HG02973 (cell line): ENCODE results near the gene RHOV.
A peak's percentile ranks its signal among the peaks of the same experiment; 100 is the strongest.

ENCODE experiments used
- ATAC-seq: cut with Tn5 transposase; IDR thresholded peaks from one replicate; pipeline ENCODE4 v1.9.1; 2021; ENCODE audit warnings: moderate library complexity; ENCODE audit not compliant: unreplicated experiment

Gene RHOV, protein sequence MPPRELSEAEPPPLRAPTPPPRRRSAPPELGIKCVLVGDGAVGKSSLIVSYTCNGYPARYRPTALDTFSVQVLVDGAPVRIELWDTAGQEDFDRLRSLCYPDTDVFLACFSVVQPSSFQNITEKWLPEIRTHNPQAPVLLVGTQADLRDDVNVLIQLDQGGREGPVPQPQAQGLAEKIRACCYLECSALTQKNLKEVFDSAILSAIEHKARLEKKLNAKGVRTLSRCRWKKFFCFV

DNA sequence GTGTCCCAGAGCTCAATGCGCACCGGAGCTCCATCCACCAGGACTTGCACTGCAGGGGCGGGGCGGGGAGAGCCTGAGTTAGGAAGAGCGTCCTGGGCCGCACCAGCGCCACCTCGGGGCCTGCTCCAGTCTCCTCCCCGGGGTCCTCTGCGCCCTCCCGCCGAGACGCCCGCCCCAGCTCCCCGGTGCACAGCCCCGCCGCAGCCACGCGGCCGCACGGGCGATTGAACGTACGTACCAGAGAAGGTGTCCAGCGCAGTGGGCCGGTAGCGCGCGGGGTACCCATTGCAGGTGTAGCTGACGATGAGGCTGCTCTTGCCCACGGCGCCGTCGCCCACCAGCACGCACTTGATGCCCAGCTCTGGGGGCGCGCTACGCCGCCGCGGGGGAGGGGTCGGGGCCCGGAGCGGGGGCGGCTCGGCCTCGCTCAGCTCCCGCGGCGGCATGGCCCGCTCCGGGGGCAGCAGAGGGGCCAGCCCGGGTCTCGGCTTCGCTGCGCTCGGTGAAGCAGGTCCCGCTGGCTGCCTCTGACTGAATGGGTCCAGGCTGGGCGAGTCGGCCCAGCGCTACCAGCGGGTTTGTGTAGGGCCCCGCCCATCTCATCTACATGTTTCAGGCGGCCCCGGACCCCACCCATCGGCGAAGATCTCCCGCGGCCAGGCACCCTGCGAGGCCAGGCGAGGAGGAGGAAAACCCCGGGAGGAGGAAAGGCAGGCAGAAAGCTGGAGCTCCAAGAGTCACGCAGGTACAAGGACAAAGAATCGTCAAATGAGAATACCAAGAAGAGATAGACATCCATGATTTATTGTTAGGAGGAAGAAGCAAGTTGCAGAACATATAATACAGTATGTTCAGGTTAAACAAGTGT lies at the start of gene RHOV:
Gene RHOV (minus strand): TSS at position 541 of the 868 bp plus-strand sequence. CDS start 95 bp downstream, at position 446.
- no peak for ATAC-seq

DNA sequence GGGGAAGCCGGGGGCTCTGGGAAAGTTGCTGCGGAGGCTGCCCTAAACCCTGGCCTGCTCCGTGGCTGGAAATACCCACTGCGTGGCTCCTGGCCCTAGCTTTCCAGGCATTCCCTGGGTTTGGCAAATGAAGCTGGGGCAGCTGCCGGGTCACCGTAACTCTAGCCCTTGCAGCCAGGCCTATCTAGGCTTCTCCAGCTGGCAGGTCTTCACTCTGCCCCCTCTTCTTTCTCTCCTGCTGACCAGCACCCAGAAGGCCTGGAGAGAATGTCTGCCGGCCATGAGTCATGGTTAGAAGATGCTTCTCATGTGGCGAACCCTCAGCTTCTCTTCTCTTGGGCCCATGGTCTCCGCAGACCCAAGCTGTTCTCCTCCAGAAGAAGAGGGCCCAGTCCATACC lies 49.5 kb upstream of the RHOV start:
- ATAC-seq = no peak

DNA sequence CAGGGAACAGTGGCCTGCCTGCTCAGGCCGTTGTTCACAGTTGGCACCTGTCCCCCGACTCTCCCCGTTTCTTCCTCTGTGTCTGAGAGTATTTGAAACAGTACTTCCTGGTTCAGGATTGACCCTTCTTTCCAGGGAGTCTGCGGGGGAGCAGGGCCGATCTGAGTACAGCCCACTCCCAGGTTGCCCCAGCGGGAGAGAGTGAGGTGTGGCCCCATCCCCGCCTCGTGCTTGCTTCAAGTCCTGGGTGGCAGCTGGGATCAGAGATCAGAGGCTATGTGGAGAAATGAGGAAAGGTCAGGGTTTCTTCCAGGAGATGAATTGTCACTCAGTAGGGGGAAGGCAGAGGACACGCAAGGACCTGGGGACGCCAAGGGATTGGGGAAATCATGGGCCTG lies 48.6 kb upstream of the RHOV start:
- ATAC-seq = no peak

DNA sequence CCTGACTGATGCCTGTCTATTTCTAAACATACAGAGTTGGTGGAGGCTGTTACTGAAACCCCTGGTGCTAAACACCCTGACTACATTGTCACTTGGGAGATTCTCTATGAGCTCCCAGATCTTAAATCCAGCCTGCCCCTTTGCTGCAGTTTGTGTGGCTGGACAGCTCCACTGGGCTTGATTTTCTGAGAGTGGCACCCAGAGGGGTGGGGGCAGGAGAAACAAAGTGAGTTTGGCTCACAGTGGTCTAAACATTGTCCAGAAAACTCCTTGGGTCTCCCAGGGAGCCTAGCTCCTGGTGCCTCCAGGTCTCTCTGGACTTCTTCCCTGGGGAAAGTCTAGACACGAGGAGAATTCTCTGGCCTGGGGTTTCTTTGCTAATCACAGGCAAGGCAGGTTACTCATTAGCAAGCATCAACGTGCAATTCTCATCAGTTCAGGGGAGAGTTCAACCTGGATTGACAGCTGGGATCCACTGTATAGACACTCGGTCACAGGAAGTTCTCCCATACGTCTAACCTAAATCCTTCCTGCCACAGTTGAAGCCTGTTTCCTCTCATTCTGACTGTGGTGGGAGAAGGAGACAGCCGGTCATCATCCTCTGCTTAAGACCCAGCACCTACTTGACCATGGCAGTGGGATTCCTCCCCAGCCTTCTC lies 48.0 kb upstream of the RHOV start:
- ATAC-seq = no peak

DNA sequence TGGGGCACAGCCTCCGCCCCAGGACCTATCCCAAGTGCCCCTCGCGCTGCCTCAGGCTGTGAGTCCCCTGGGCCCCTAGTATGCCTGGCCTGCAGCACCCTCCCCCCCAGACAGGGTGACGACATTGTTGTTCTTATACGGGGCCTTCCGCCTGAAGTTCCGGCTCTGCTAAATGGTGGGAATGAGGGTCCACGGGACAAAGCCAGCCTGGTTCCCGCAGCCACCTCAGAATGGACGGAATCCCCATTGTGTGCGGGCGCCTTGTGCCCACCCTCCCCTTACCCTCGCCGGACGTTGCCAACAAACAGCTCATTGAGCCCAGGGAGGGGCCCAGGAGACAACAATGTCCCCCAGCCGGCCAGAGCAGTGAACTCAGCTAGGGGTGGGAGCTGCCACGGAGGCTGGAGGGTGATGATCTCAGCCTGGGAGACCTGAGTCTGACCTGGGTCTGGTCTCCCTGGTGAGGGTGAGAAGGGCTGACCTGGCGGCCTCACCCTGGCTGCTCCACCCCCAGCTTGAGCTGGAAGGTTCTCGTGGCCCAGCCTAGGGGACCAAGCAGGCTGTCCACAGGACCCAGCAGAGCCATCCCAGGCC lies 44.9 kb upstream of the RHOV start:
- ATAC-seq = no peak

DNA sequence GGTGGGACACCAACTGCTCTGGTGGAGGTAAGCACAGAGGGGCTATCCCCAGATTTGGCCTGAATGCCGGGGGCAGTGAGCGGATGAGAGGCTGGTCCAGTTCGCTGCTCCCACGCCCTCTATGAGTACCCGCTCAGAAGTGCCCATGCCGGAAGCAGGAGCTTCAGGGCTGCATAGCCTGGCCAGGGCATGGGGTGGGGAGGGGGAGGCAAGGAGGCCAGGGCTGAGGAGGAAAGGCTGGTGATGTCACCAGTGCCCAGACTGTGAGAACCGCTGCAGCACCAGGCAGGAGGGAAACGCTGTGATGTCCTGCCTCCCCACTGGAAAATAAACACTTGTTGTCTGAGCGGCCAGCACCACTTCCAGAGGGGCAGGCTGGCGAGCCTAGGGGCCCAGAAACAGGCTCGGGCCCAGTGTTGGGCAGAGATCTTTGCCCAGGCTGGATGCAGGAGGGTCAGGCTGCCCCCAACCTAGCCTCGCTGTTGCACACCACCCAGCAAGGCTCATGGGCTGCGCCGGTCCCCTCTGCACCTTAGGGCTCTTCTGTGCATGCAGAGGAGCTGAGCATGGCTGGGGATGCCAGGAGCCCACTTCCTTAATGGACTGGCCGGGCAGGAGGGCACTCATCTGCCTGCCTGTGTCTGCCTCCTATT lies 44.2 kb upstream of the RHOV start:
- no peak for ATAC-seq

DNA sequence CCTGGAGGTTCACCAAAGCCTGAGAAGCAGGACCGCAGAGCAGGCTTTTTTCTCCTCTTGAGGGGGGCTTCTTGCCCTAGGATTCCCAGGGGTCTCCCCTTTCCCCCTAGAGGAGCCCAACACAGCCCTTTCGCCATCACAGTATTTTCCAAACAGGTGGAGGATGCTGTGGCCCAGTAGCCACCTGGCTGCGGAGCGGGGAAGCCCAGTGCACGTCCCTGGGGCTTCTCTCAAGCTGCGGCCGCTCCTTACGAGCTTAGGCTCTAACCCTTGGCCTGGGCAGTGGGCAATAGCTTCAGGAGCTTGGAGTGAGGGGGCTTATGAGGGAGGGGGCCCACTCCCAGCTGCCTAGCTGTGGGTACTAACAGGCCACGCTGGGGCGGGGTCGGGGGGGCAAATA lies 43.6 kb upstream of the RHOV start:
- no peak for ATAC-seq

DNA sequence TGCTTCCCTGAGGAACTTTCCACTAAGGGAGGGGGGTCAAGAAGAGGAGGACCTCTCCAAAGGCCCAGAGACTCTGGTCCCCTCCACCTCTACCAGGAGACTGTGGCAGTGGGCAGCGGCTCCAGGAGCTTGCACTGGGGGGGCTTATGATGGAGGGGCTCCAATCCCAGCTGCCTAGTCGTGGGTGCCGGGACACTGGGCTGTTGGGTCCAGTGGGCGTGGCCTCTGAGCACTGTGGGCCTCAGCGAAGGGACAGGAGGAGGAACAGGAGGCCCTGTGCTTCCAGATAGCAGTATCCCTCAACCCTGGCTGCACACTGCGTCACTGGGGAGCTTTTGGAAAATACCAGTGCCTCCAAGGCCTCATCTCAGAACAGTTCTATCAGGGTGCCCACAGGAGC lies 41.6 kb upstream of the RHOV start:
- ATAC-seq = no peak

DNA sequence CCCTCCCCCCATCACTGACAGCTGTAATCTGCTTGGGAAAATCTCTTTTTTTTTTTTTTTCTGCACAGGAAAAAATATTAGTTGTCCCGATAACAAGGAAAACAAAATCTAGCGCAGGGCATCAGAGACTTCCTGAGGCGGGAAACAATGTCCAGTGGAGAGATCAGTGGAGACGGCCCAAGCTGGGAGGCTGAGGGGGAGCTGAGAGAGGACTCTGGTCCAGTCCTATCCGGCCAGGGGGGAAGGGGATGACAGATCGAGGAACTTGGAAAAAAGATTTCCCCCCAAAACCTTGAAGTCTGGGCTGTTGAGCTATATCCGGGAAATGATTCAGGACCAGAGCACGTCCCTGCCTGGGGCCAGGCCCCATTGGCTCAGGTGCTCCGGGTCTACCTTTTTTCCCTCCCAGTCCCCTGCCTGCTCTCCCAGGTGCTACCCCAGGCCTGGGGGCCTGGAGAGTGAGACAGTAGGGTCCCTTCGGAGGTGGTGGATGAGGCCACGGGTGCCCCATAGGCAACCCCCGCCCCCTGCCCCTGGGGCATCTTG lies 41.2 kb upstream of the RHOV start:
- ATAC-seq = no peak

DNA sequence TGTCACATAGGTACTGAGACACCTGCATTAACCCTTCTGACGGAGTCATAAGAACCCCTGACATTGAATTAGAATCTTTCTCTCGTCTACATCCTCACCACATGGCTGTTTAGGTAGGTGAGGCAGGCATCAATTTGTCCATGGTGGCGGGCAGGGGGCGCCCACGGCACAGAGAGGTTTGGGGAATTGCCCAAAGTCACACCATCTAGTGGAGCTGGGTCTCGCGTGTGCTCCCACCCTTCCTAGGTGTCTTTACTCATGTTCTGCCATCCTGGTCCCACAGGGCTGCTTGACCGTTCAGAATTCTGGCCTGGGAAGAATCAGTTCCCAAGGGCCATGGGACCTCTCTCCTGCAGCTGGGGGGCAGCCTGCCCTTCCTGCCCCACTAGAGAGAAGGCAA lies 40.5 kb upstream of the RHOV start:
- no peak for ATAC-seq

DNA sequence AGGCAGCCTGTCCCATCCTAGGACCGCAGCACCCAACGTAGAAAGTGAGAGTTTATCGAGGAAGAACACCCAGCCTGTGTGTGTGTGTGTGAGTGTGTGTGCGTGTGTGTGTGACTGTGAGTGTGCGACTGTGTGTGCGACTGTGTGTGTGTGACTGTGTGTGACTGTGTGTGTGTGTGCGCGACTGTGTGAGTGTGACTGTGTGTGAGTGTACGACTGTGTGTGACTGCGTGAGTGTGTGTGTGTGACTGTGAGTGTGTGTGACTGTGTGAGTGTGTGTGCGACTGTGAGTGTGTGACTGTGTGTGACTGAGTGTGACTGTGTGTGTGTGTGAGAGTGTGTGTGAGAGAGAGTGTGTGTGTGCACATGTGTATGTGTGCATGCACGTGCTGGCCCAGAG lies 40.0 kb upstream of the RHOV start:
- ATAC-seq = no peak

DNA sequence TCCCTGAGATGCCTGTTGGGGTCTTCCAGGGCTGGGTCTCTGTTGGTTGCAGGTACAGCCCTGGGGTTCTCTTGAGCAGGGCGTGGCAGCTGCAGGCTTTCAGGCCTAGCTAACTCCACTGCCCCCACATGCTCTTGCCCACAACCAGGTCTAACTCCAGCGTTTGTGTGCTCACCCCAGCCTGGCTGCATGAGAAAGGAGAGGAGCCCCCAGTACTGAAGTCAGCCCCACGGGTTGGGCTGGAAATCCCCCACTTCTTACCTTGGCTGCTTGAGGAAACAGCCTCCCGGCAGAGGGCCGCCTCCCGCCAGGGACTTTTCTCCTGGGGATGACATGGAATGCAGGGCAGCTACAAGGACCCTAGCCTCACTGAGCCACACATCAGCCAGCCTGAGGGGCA lies 38.4 kb upstream of the RHOV start:
- ATAC-seq = no peak

DNA sequence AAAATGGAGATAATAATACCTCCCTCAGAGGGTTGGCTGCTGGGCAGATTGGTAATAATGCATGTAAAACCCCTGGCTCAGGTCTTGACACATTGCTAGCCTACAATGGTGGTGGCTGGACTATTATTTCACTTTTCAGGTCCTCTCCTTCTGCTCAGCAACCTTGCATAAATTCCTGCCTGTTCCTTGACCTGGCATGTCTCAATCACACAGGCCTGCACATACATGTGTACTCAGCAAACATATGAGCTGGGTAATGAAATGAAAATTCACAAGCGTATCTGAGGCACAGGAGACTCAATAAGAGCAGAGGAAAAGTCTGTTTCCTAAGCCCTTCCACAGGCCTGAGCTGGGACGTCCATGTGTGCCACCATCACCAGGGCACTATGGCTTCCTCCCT lies 37.7 kb upstream of the RHOV start:
- no peak for ATAC-seq

DNA sequence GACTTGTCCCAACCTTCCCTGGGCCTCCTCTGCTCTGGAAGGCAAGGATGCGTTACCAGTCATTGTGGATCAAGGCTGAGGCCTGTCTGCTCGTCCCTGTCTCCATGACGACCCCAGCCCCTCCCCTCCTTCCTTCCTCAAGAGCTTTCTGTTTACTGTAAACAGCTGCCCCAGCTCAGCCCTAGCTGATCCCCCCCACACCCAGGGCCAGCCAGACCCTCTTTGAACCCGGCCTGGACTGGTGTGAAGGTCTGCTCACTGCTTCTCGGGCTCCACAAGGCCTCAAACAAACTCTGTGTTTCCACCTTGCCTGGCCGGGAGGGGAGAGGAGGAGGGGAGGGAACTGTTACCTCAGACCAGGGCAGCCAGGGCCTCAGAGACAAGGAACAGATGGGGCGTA lies 37.1 kb upstream of the RHOV start:
- ATAC-seq = no peak

DNA sequence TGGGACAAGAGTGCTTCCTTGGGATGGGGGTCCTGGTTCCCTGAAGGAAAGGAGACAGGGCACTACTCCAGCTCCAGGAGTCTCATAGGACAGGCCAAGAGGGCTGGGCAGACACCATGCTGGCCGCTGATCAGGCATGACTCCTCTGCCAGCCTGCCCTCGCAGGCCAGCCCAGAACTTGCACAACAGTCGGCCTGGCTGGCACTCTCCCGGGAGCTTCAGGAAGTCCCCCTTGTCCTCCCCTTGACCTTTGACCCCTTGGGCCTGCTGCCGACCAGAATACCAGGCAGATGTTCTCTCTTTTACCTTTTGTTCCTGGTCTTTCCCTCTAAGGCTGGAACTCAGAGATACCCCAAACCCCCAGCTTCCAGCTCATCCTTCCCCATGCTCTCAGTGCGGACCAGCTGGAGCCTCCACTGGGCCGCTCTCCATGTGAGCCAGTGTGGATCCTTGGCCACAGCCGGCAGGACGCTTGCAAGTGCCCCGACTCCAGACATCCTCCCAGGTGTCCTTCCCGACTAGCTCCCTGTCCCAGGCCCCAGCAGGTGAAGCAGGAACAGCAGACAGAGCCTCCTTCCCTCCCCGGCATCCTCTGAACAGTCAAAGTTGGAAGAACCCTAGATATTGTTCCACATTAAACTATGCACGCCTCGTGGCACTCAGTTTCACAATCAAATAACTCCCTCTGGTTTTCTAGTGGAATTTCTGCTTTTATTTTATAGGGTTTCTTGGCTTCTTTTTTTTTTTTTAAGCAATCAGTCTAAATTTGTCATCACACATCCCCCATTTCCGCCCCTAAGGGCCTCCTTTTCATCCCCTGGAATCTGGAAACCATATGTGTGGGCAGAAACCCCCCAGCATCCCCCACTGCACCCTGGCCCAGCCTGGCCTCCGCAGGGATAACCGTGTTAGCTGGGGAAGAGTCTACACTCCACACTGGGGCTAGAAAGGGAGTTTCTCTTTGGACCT lies 35.9 kb upstream of the RHOV start:
- no peak for ATAC-seq

DNA sequence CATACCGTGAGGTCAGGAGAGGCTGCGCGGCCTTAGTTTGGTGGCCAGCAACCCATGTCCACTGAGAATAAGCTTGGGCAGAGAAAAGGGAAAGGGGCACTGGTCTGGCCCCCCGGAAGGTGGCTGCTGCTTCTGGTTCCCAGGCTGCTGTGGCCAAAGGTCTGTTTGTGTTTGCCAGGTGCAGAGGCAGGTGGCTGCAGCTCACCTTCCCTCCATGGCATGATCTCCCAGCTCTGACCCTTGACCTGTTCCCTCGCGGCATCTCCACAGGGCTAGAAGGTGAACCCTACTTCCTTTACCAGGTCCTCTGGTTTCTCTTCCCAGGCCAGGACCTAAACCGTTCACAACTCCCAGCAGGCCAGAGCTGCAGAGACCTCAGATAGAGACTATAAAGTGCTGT lies 34.1 kb upstream of the RHOV start:
- ATAC-seq = no peak

DNA sequence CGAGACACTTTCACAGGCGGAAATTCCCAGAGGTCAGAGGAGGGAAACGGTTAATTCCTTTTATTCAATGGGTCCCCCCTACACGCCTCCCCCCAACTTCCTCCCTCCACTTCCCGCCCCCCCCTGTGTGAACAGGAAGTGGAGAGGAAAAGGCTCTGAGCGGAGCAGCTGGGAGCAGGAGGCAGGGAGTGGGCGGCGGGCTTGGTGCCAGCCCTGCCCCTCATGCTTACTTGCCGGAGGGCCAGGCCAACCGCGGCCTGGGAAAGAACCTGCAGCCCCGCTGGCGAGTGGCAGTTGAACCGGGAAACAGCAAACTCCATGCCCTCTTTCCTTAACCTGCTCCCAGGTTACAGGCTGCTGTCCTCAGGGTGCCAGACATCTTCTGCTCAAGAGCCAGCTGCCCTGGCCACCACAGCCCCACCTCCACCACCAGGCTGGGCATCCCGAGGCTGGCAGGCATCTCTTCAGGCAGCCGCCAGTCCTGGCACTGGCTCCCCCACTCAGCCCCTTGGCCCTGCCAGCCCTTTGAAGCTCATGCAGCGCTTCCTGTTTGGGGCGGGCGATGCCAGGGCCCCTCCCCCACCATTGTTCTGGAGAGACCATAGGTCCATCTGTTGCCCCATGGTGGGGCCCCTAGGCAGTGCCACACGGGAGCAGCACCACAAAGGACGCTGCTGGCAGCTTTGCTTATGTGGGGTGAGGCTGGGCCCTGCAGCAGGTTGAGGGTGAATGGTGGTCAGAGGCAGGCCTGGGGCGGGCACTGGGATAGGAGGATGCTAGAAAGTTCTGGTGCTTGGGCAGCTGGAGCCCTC lies 33.2 kb upstream of the RHOV start:
- no peak for ATAC-seq

DNA sequence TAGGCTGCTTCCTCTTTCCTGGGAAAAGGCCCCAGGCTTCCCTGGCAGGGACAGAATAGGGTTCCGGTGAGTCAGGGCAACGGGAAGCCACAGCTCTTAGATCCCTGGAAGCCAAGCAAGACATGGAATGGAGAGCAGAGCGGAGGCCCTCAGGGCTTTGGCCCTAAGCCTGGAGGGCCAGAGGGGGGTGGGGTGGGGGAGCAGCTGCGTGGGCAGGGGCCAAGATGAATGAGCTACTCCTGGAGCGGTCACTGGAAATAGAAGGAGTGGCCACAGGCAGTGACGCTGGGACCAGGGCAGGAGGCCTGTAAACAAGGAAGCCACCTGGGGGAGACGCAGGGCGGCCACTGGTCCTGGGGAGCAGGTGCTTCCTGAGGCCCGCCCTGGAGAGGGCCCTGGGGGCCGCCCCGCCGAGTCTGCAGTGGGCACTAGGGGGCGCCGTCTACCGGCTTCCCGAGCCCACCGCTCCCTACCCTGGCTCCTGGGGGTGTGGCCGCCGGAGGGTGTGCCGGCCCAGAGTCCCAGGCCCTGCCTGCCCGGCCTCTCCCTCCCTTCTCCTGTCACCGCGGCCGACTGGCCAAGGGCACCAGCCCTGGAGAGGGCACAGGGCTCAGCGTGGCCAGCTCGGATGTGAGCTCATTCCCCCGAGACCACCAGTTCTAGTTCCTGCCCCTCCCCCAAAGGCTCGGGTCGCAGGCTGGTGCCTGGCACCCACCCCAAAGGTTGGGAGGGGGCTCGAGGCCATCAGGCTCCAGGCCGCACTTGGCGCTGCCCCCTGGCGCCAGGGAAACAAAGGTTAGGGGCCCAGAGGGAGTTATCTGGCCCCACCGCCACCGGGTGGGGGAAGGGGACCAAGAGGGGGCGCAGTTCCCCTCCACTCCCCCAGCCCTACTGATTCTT lies 32.3 kb upstream of the RHOV start:
- peak; percentile 62 for ATAC-seq
